Endothelial cell of umbilical vein (primary cell): ENCODE measurements around the gene GRAMD1B. TPM values are rescaled to one million over a fixed set of nuclear protein-coding genes. Genes with fewer than 3 reads are reported as not detected.

ENCODE experiments used
- BruUV-seq: library from RNA; stranded (reverse); fragments of 400-500 nt; replicated peaks from 2 replicates; lab custom pipeline; 2021; lab: Mats Ljungman, UMichigan
- CTCF ChIA-PET: fragments of 300-600, 350-600 bp; sonication (Branson Sonifier 250); formaldehyde crosslinking; loops from one replicate; lab custom pipeline; 2021; ENCODE audit warnings: antibody characterized with exemption, inconsistent platforms; lab: Charles Lee
- POLR2A ChIA-PET: fragments of 300-600, 350-600 bp; sonication (Branson Sonifier 250); formaldehyde crosslinking; loops from one replicate; lab custom pipeline; 2021; ENCODE audit warnings: antibody characterized with exemption, inconsistent platforms; lab: Charles Lee
- DNase-seq: peaks from one replicate; pipeline ENCODE4 v3.0.0-alpha.2; 2011; ENCODE audit warnings: low read depth, low spot score
- FAIRE-seq: peaks from 2 replicates; lab custom pipeline; 2011; peaks lifted over from hg19 to GRCh38; lab: Jason Lieb, UNC
- H2AFZ ChIP-seq: 2 replicates; pipeline ENCODE4 v1.6.0; 2012; ENCODE audit warnings: low read depth, low read length, control low read depth, inconsistent platforms
- H3K27ac ChIP-seq: 2 replicates; pipeline ENCODE4 v1.5.1; 2011; ENCODE audit warnings: low read depth, mild to moderate bottlenecking, control low read depth, low read length, moderate library complexity; ENCODE audit not compliant: insufficient read depth
- H3K27me3 ChIP-seq, 2 experiments: 2 replicates each; pipeline versions ENCODE4 v1.6.0 to v1.6.1; 2011; ENCODE audit warnings: low read length in 2 of 2, mixed read lengths in 1 of 2; ENCODE audit not compliant: control insufficient read depth in 2 of 2, insufficient read depth in 2 of 2
- H3K36me3 ChIP-seq, 2 experiments: 2 replicates in 1 of 2; 3 replicates in 1 of 2; pipeline ENCODE4 v1.5.1; 2011; ENCODE audit warnings: low read length in 2 of 2, mild to moderate bottlenecking in 1 of 2, moderate library complexity in 1 of 2; ENCODE audit not compliant: control insufficient read depth in 2 of 2, insufficient read depth in 2 of 2; ENCODE audit errors: extremely low read depth in 1 of 2
- H3K4me1 ChIP-seq: 3 replicates; pipeline ENCODE4 v1.5.1; 2011; ENCODE audit warnings: mild to moderate bottlenecking, low read length; ENCODE audit not compliant: control insufficient read depth, insufficient read depth; ENCODE audit errors: extremely low read depth
- H3K4me2 ChIP-seq: 2 replicates; pipeline ENCODE4 v1.6.1; 2011; ENCODE audit warnings: low read length, control low read depth, mixed read lengths; ENCODE audit not compliant: insufficient read depth
- H3K4me3 ChIP-seq, 3 experiments: fragments of 200-600 bp in 1 of 3; sonication (generic), shearing (Covaris generic) in 1 of 3; replicated peaks in 1 of 3; 2 replicates each; pipeline ENCODE4 v1.5.1; 2011 to 2016; ENCODE audit warnings: control low read depth in 3 of 3, low read length in 3 of 3, mild to moderate bottlenecking in 2 of 3, inconsistent platforms in 1 of 3, low read depth in 1 of 3, moderate library complexity in 1 of 3; ENCODE audit not compliant: insufficient read depth in 1 of 3
- H3K79me2 ChIP-seq: 2 replicates; pipeline ENCODE4 v1.6.0; 2012; ENCODE audit warnings: low read length, inconsistent platforms; ENCODE audit not compliant: control insufficient read depth, insufficient read depth
- H3K9ac ChIP-seq: replicated peaks from 2 replicates; pipeline ENCODE3; 2011; ENCODE audit warnings: low read length, control low read depth; ENCODE audit not compliant: insufficient read depth; ENCODE audit errors: extremely low read depth
- H3K9me1 ChIP-seq: replicated peaks from 3 replicates; pipeline ENCODE4 v1.6.0; 2011; ENCODE audit warnings: mild to moderate bottlenecking, low read length; ENCODE audit not compliant: control insufficient read depth, insufficient read depth; ENCODE audit errors: extremely low read depth
- H3K9me3 ChIP-seq: replicated peaks from 2 replicates; pipeline ENCODE4 v1.5.1; 2012; ENCODE audit warnings: low read length, inconsistent platforms; ENCODE audit not compliant: control insufficient read depth, insufficient read depth
- H4K20me1 ChIP-seq: replicated peaks from 2 replicates; pipeline ENCODE3; 2011; ENCODE audit warnings: mild to moderate bottlenecking, low read length; ENCODE audit not compliant: control insufficient read depth, insufficient read depth; ENCODE audit errors: extremely low read depth
- CTCF ChIP-seq, 2 donors: IDR thresholded peaks; 1 replicate in 1 of 2; 2 replicates in 1 of 2; pipeline ENCODE4 v1.5.1; 2011; ENCODE audit warnings: low read length in 2 of 2, mild to moderate bottlenecking in 2 of 2, moderate library complexity in 2 of 2, control low read depth in 1 of 2, inconsistent platforms in 1 of 2, low read depth in 1 of 2; ENCODE audit not compliant: insufficient read depth in 1 of 2; ENCODE audit errors: extremely low read depth in 1 of 2
- EZH2 ChIP-seq: IDR thresholded peaks from 2 replicates; pipeline ENCODE4 v1.6.1; 2012; ENCODE audit warnings: borderline replicate concordance, low read depth, mild to moderate bottlenecking, moderate library complexity, low read length, inconsistent platforms; ENCODE audit not compliant: severe bottlenecking
- FOS ChIP-seq: IDR thresholded peaks from 2 replicates; pipeline ENCODE4 v1.6.1; 2011; ENCODE audit warnings: mild to moderate bottlenecking, low read length, moderate library complexity, borderline replicate concordance; ENCODE audit not compliant: insufficient read depth
- GATA2 ChIP-seq: IDR thresholded peaks from 2 replicates; pipeline ENCODE4 v1.7.0; 2011; ENCODE audit warnings: low read depth, mild to moderate bottlenecking, moderate library complexity, mixed read lengths, low read length; ENCODE audit not compliant: insufficient read length, insufficient read depth
- JUN ChIP-seq: IDR thresholded peaks from 2 replicates; pipeline ENCODE4 v1.6.1; 2011; ENCODE audit warnings: borderline replicate concordance, low read depth; ENCODE audit not compliant: insufficient read length, insufficient read depth
- MAX ChIP-seq: IDR thresholded peaks from 2 replicates; pipeline ENCODE4 v1.6.1; 2011; ENCODE audit not compliant: insufficient read depth, insufficient read length
- MYC ChIP-seq: IDR thresholded peaks from one replicate; pipeline ENCODE4 v1.6.1; 2011; ENCODE audit warnings: mild to moderate bottlenecking, low read depth, low read length
- POLR2A ChIP-seq: IDR thresholded peaks from 2 replicates; pipeline ENCODE4 v1.6.1; 2012; ENCODE audit warnings: low read depth, mild to moderate bottlenecking, control low read depth, low read length
- POLR2AphosphoS5 ChIP-seq: IDR thresholded peaks from 2 replicates; pipeline ENCODE4 v1.6.1; 2012; ENCODE audit warnings: low read depth, mild to moderate bottlenecking, control low read depth, low read length, moderate library complexity; ENCODE audit not compliant: insufficient read depth
- dilution Hi-C: fragments of 300-500 bp; cut with MboI; formaldehyde crosslinking; loops from one replicate; pipeline ENCODE4 v1.15.0; 2019; ENCODE audit warnings: low sequenced_read_pairs; ENCODE audit not compliant: extremely low pct_ligation_motif_present
- intact Hi-C: fragments of 100-400 bp; cut with micrococcal nuclease; formaldehyde crosslinking; loops from one replicate; pipeline ENCODE4 v1.10.0; 2022
- polyA plus RNA-seq, 4 experiments: library from polyadenylated mRNA; depleted of rRNA in 3 of 4; stranded (reverse) in 3 of 4; unstranded in 1 of 4; fragments of >200 nt; gene quantifications; 2 replicates each; pipeline versions ENCODE4 v1.2.1 to v1.2.3, GENCODE V29; 2011 to 2012; ENCODE audit warnings: missing spikeins in 1 of 4
- total RNA-seq: library from RNA; stranded (reverse); gene quantifications from 2 replicates; pipeline ENCODE4 v1.2.3, GENCODE V29; 2021

GRAMD1B gene
- total and polyA plus RNA-seq, 2 donors (not counting 3 experiments of a cell fraction or from before 2014, with no cell fraction given): 5.1 to 11.1 TPM

GRCh38 chr11:123545726-123546270 is 115.7 kb downstream of the GRAMD1B start:
- H3K27ac ChIP-seq: no peak overlapping the region
- FAIRE-seq (no peak), DNase-seq (no peak)
- peaks cover 3% of the 10 kb centered on the region for H4K20me1 ChIP-seq
- H3K4me1 ChIP-seq: no peaks in the 10 kb centered on the region
- POLR2A ChIA-PET: no interaction called here
- intact Hi-C loops: loop anchor here (1.0 kb wide), 1 partner anchor 10 kb away; no protein-coding TSS in a partner anchor
- no peak for TF ChIP-seq POLR2A
- TF ChIP-seq GATA2: no peak
- TF ChIP-seq FOS: no peak
- TF ChIP-seq POLR2AphosphoS5: no peak
- no peak for TF ChIP-seq JUN
- no peak for TF ChIP-seq CTCF (IDR thresholded peaks at IDR 0.05; ENCODE audit: extremely low read depth in 1 of 2, insufficient read depth in 1 of 2, low read depth in 1 of 2, low read length in 2 of 2)
- TF ChIP-seq MAX: no peak
- TF ChIP-seq EZH2: no peak
- no peak for TF ChIP-seq MYC
- BruUV-seq: no TSS peak
- CTCF ChIA-PET: interaction anchor here (1.0 to 1.4 kb wide), 7 partner anchors 9 to 139 kb away, joined by 3 to 6 read pairs (median 5); no protein-coding TSS in a partner anchor
- no peaks in the 10 kb centered on the region for H3K36me3 ChIP-seq
- H3K79me2 ChIP-seq: no peaks in the 10 kb centered on the region
- no peaks in the 10 kb centered on the region for H3K27me3 ChIP-seq
- H3K9me3 ChIP-seq: no peaks in the 10 kb centered on the region
- H3K9ac ChIP-seq: no peak overlapping the region
- no peak overlapping the region for H3K4me3 ChIP-seq
- no peak overlapping the region for H2AFZ ChIP-seq
- no peak overlapping the region for H3K4me2 ChIP-seq
- H3K9me1 ChIP-seq: no peaks in the 10 kb centered on the region
- dilution Hi-C loops: no loop called here
